IMR-90 (cell line): ENCODE results near the gene HFM1. TPM values are rescaled to one million over a fixed set of nuclear protein-coding genes. Genes with fewer than 3 reads are reported as not detected.

Experiments
- ATAC-seq: fragments of 200-7000 bp; cut with Tn5 transposase; 2 replicates; pipeline ENCODE4 v1.9.1; 2020; ENCODE audit warnings: low read depth, mild to moderate bottlenecking, moderate library complexity
- BruUV-seq: library from RNA; stranded (reverse); fragments of 400-500 nt; replicated peaks from 2 replicates; lab custom pipeline; 2021; lab: Mats Ljungman, UMichigan
- CTCF ChIA-PET: fragments of 300-600 bp; formaldehyde crosslinking; extraction: SDS; loops from one replicate; lab custom pipeline; 2021; ENCODE audit warnings: antibody characterized with exemption; lab: Yijun Ruan, JAX
- POLR2A ChIA-PET: fragments of 300-600 bp; sonication (Branson Sonifier 250); formaldehyde crosslinking; loops from one replicate; lab custom pipeline; 2022; ENCODE audit warnings: antibody characterized with exemption; ENCODE audit not compliant: unreplicated experiment; lab: Charles Lee
- DNase-seq: peaks from one replicate; pipeline ENCODE4 v3.0.0; 2013
- H2AFZ ChIP-seq: replicated peaks from 2 replicates; pipeline ENCODE3; 2013; ENCODE audit warnings: low read length, mild to moderate bottlenecking; ENCODE audit not compliant: poor library complexity
- H2AK5ac ChIP-seq: 2 replicates; pipeline ENCODE4 v1.6.1; 2013; ENCODE audit warnings: low read depth, low read length, inconsistent platforms
- H2AK9ac ChIP-seq: replicated peaks from 2 replicates; pipeline ENCODE3; 2013; ENCODE audit warnings: mild to moderate bottlenecking, low read depth, low read length, moderate library complexity; ENCODE audit not compliant: poor library complexity
- H2BK120ac ChIP-seq: 2 replicates; pipeline ENCODE4 v1.6.1; 2013; ENCODE audit warnings: low read depth, low read length, inconsistent platforms
- H2BK15ac ChIP-seq: 3 replicates; pipeline ENCODE4 v1.6.1; 2013; ENCODE audit warnings: low read depth, low read length, inconsistent platforms
- H2BK20ac ChIP-seq: 2 replicates; pipeline ENCODE4 v1.6.1; 2013; ENCODE audit warnings: low read depth, mild to moderate bottlenecking, inconsistent platforms, low read length, moderate library complexity
- H2BK5ac ChIP-seq: 2 replicates; pipeline ENCODE4 v1.6.1; 2013; ENCODE audit warnings: mild to moderate bottlenecking, low read depth, low read length, inconsistent platforms; ENCODE audit not compliant: poor library complexity, severe bottlenecking
- H3K14ac ChIP-seq: replicated peaks from 2 replicates; pipeline ENCODE4 v1.6.1; 2013; ENCODE audit warnings: low read depth, low read length, inconsistent platforms
- H3K18ac ChIP-seq: 2 replicates; pipeline ENCODE4 v1.6.1; 2013; ENCODE audit warnings: low read depth, low read length, control low read depth
- H3K23ac ChIP-seq: 2 replicates; pipeline ENCODE4 v1.6.1; 2013; ENCODE audit warnings: low read depth, low read length, inconsistent platforms
- H3K27ac ChIP-seq: 2 replicates; pipeline ENCODE4 v1.5.1; 2013; ENCODE audit warnings: mild to moderate bottlenecking, control low read depth, low read length; ENCODE audit not compliant: insufficient read depth
- H3K27me3 ChIP-seq: 2 replicates; pipeline ENCODE4 v1.6.1; 2013; ENCODE audit warnings: low read length; ENCODE audit not compliant: control insufficient read depth, insufficient read depth
- H3K36me3 ChIP-seq: 2 replicates; pipeline ENCODE4 v1.6.1; 2013; ENCODE audit warnings: low read length, mixed read lengths; ENCODE audit not compliant: control insufficient read depth, insufficient read depth
- H3K4ac ChIP-seq: 2 replicates; pipeline ENCODE4 v1.6.1; 2013; ENCODE audit warnings: low read depth, low read length, inconsistent platforms
- H3K4me1 ChIP-seq: 2 replicates; pipeline ENCODE4 v1.6.1; 2013; ENCODE audit warnings: low read length, mixed read lengths; ENCODE audit not compliant: control insufficient read depth, insufficient read depth
- H3K4me2 ChIP-seq: 2 replicates; pipeline ENCODE4 v1.6.1; 2013; ENCODE audit warnings: low read depth, mild to moderate bottlenecking, control low read depth, low read length, moderate library complexity
- H3K4me3 ChIP-seq: 2 replicates; pipeline ENCODE4 v1.5.1; 2013; ENCODE audit warnings: low read depth, mild to moderate bottlenecking, control low read depth, low read length, moderate library complexity; ENCODE audit not compliant: insufficient read depth
- H3K56ac ChIP-seq: 2 replicates; pipeline ENCODE4 v1.6.1; 2013; ENCODE audit warnings: low read length, inconsistent platforms; ENCODE audit not compliant: insufficient read depth; ENCODE audit errors: extremely low read depth
- H3K79me1 ChIP-seq, 2 experiments: 2 replicates each; pipeline ENCODE4 v1.6.1; 2013; ENCODE audit warnings: low read length in 2 of 2, inconsistent platforms in 1 of 2, low read depth in 1 of 2
- H3K9ac ChIP-seq: 2 replicates; pipeline ENCODE4 v1.6.1; 2013; ENCODE audit warnings: low read depth, low read length, control low read depth
- H3K9me1 ChIP-seq: 2 replicates; pipeline ENCODE4 v1.6.1; 2013; ENCODE audit warnings: low read length, inconsistent platforms; ENCODE audit not compliant: insufficient read depth
- H3K9me3 ChIP-seq: 2 replicates; pipeline ENCODE4 v1.6.1; 2013; ENCODE audit warnings: low read length; ENCODE audit not compliant: control insufficient read depth, insufficient read depth
- H4K20me1 ChIP-seq: 2 replicates; pipeline ENCODE4 v1.6.1; 2013; ENCODE audit warnings: low read length, inconsistent platforms; ENCODE audit not compliant: insufficient read depth
- H4K5ac ChIP-seq: 2 replicates; pipeline ENCODE4 v1.6.1; 2013; ENCODE audit warnings: mild to moderate bottlenecking, low read depth, low read length, control low read depth
- H4K8ac ChIP-seq, 2 experiments: 2 replicates each; pipeline ENCODE4 v1.6.1; 2013; ENCODE audit warnings: low read depth in 2 of 2, low read length in 2 of 2, control low read depth in 1 of 2, inconsistent platforms in 1 of 2
- H4K91ac ChIP-seq: 2 replicates; pipeline ENCODE4 v1.6.1; 2013; ENCODE audit warnings: low read depth, low read length, inconsistent platforms; ENCODE audit not compliant: insufficient read depth
- CEBPB ChIP-seq: IDR thresholded peaks from 2 replicates; pipeline ENCODE4 v1.6.1; 2012; ENCODE audit warnings: low read depth, low read length, improper control_type of control experiment
- CHD1 ChIP-seq: IDR thresholded peaks from 2 replicates; pipeline ENCODE4 v1.6.1; 2012; ENCODE audit warnings: low read depth, low read length, improper control_type of control experiment
- CTCF ChIP-seq: conservative IDR thresholded peaks from 2 replicates; pipeline ENCODE4 v1.5.1; 2012; ENCODE audit warnings: mild to moderate bottlenecking, low read depth, low read length, improper control_type of control experiment
- FOS ChIP-seq: fragments of 150-350 bp; IDR thresholded peaks from 2 replicates; pipeline ENCODE4 v1.6.1; 2016; ENCODE audit warnings: low read depth, low read length
- MAFK ChIP-seq: IDR thresholded peaks from 2 replicates; pipeline ENCODE4 v1.6.1; 2012; ENCODE audit warnings: low read depth, low read length, improper control_type of control experiment
- NFE2L2 ChIP-seq: fragments of 150-350 bp; IDR thresholded peaks from 2 replicates; pipeline ENCODE4 v1.6.1; 2016; ENCODE audit warnings: low read depth, mild to moderate bottlenecking, low read length
- POLR2A ChIP-seq: IDR thresholded peaks from 2 replicates; pipeline ENCODE4 v1.6.1; 2012; ENCODE audit warnings: mild to moderate bottlenecking, low read depth, low read length
- RAD21 ChIP-seq: IDR thresholded peaks from 2 replicates; pipeline ENCODE4 v1.6.1; 2012; ENCODE audit warnings: low read length, improper control_type of control experiment
- RCOR1 ChIP-seq: IDR thresholded peaks from 2 replicates; pipeline ENCODE4 v1.6.1; 2012; ENCODE audit warnings: mild to moderate bottlenecking, low read length, improper control_type of control experiment; ENCODE audit not compliant: insufficient replicate concordance
- RFX5 ChIP-seq: IDR thresholded peaks from 2 replicates; pipeline ENCODE4 v1.8.0; 2012; ENCODE audit warnings: low read depth, mild to moderate bottlenecking, low read length, moderate library complexity
- SMC3 ChIP-seq: fragments of 150-350 bp; IDR thresholded peaks from 2 replicates; pipeline ENCODE4 v1.6.1; 2016; ENCODE audit warnings: low read depth, mild to moderate bottlenecking, antibody characterized with exemption, low read length, moderate library complexity
- USF2 ChIP-seq: fragments of 150-350 bp; IDR thresholded peaks from 2 replicates; pipeline ENCODE4 v1.6.1; 2017; ENCODE audit warnings: mild to moderate bottlenecking, antibody characterized with exemption, low read length, low read depth
- WGBS, 2 experiments: methylation state at CpG; one replicate each; pipeline versions ENCODE4 v1.1.5 to v1.1.7; 2013; ENCODE audit warnings: missing lambda C conversion rate in 2 of 2; ENCODE audit not compliant: insufficient read length in 1 of 2; ENCODE audit errors: extremely low coverage in 2 of 2; 5-methylcytosine and 5-hydroxymethylcytosine counted together
- dilution Hi-C: fragments of 300-500 bp; cut with HindIII; formaldehyde crosslinking; loops from one replicate; pipeline ENCODE4 v1.14.3; 2018; ENCODE audit warnings: low sequenced_read_pairs; ENCODE audit not compliant: unreplicated experiment
- in situ Hi-C: fragments of 300-500 bp; cut with MboI; formaldehyde crosslinking; loops from 3 replicates; pipeline ENCODE4 v1.14.3; 2019; ENCODE audit warnings: low sequenced_read_pairs, inconsistent platforms, mixed read lengths
- intact Hi-C: fragments of 100-400 bp; cut with micrococcal nuclease; formaldehyde crosslinking; loops from 2 replicates; pipeline ENCODE4 v1.10.0; 2022
- polyA plus RNA-seq, 3 experiments: library from polyadenylated mRNA; depleted of rRNA; stranded (reverse); fragments of >200 nt; gene quantifications; 2 replicates each; pipeline ENCODE4 v1.2.3, GENCODE V29; 2012; ENCODE audit warnings: low replicate concordance in 1 of 3
- total RNA-seq: library from RNA; depleted of rRNA; stranded (reverse); fragments of >200 nt; gene quantifications from 2 replicates; pipeline ENCODE4 v1.2.3, GENCODE V29; 2012

HFM1 gene
- total and polyA plus RNA-seq, 2 of the 4 experiments (the other 2 are of a cell fraction) = 0.15 to 0.18 TPM

GRCh38 chr1:91221017-91221416, 183.6 kb downstream of the HFM1 start:
- Histone ChIP-seq H3K4me1 (no peaks in the 10 kb centered on the region), H3K4me2 (no peak overlapping the region), H2BK120ac (no peak overlapping the region), H3K56ac (no peak overlapping the region), H4K91ac (no peak overlapping the region), H3K79me1 (no peaks in the 10 kb centered on the region), H3K23ac (no peak overlapping the region), H3K14ac (no peak overlapping the region), H3K36me3 (no peaks in the 10 kb centered on the region), H4K8ac (no peak overlapping the region), H2BK20ac (no peak overlapping the region), H2BK5ac (no peak overlapping the region), H3K9me3 (no peaks in the 10 kb centered on the region), H4K5ac (no peak overlapping the region), H3K27ac (no peak overlapping the region), H2BK15ac (no peak overlapping the region), H3K4me3 (no peak overlapping the region), H3K9ac (no peak overlapping the region), H4K20me1 (no peaks in the 10 kb centered on the region), H3K18ac (no peak overlapping the region), H3K9me1 (no peaks in the 10 kb centered on the region), H3K4ac (no peak overlapping the region), H2AFZ (no peak overlapping the region), H2AK5ac (no peak overlapping the region), H3K27me3 (no peaks in the 10 kb centered on the region), H2AK9ac (no peak overlapping the region)
- in situ Hi-C loops (no loop called here), dilution Hi-C loops (no loop called here), intact Hi-C loops (no loop called here)
- ChIA-PET POLR2A (no interaction called here), CTCF (no interaction called here)
- no TSS peak for BruUV-seq
- WGBS, 2 experiments = 100% methylated on average over 1 of the region's 4 CpGs; no CpG with 5 or more reads in 1 of the 2 experiments
- DNase-seq = no peak
- ATAC-seq = no peak
- TF ChIP-seq USF2 (no peak), CTCF (no peak), RCOR1 (no peak), SMC3 (no peak), FOS (no peak), MAFK (no peak), RFX5 (no peak), POLR2A (no peak), CHD1 (no peak), CEBPB (no peak), NFE2L2 (no peak), RAD21 (no peak)
